SHP77 (cell line): ENCODE measurements around the gene MARCHF3.
"Not testable (repeated sequence)": the region's sequence is repeated elsewhere in the genome, so short reads cannot be mapped to it uniquely, and the experiment has no call there.

Experiments
- DNase-seq, 2 experiments: peaks; one replicate each; lab custom pipeline; 2025; lab: John Stamatoyannopoulos, UW

MARCHF3 gene

DNA sequence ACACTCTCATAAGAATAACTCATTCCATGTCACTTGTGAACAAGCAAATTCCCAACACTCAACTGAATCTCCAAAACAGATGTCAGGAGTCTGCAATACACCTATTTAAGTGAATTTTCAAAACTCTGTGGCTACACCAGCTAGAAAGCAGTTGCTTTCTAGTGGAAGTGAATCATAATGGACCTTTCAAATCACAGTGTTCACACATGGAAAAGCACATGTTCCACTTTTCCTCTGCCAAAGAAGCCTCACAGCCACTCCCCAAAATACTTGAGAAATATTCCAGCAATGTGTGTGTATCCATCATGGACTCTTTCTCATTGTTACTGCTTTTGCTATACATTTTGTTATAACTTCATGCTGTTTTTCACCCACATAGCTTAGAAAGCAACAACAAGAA, 17.4 kb downstream of the MARCHF3 start:
- DNase-seq, result no peak

- no peak for DNase-seq
Observed at GRCh38 chr5:127011961-127012644, 18.3 kb downstream of the MARCHF3 start.

- no peak for DNase-seq
Observed at GRCh38 chr5:127011153-127011552, 19.2 kb downstream of the MARCHF3 start.

- DNase-seq, result no peak
Observed at GRCh38 chr5:127010362-127010761, 20.0 kb downstream of the MARCHF3 start.

GRCh38 chr5:127009784-127010183, 20.6 kb downstream of the MARCHF3 start:
- DNase-seq, result no peak

DNA sequence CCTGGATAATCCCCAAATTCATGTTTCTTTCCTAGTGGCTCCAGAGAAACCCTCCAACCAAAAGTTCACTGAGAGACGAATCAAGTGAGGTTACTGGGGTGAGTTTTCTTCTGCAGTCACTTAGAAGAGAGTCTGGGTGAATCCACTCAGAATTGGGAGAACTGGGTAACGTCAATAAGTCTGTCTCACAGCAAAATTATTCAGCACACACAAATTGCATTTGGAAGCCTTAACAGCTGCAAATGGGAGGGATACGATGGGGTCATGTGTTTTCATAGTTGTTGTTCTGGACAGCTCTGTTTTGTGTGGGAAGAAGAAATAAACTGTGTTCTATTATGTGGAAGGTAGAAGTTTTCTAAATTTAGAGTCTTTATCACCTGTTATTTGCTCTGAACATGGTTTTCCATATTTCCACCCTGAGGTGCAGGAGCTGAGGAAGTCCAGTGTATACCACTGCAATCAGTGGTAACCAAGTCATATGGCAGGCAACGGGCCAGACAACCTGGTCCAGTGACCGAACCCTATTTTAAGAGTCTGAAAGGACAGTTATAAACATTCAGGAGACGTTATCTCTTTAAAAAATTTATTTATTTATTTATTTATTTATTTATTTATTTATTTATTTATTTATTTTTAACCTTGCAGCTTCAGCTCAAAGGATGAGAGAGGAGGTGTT, 21.9 kb downstream of the MARCHF3 start:
- no peak for DNase-seq

DNA sequence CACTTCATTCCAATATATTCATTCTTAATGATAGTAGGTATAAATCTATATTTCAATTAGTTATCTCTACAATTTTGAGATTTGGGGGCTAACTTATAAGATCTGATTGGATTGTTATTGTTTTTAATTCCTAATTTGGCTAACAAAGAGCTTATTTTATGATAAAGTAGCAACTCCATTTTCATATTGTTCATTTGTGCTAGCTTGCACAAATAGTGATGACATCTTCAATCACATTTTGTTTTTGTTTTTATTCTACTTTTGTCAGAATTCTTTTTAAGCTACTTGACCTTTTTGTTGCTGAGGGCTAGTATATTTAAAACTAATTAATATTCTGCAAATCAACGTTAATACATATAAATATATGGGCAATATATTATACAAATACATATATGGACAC, 22.8 kb downstream of the MARCHF3 start:
- no peak for DNase-seq

- no peak for DNase-seq
Observed at GRCh38 chr5:127006744-127007143, 23.6 kb downstream of the MARCHF3 start.

- not testable (repeated sequence) for DNase-seq
Observed at GRCh38 chr5:127005282-127005681, 25.1 kb downstream of the MARCHF3 start.

GRCh38 chr5:127004721-127005120, 25.6 kb downstream of the MARCHF3 start:
- DNase-seq, result no peak

GRCh38 chr5:127003798-127004495, 26.4 kb downstream of the MARCHF3 start:
- peak in 1 of 2 experiments; percentile 46 for DNase-seq

DNA sequence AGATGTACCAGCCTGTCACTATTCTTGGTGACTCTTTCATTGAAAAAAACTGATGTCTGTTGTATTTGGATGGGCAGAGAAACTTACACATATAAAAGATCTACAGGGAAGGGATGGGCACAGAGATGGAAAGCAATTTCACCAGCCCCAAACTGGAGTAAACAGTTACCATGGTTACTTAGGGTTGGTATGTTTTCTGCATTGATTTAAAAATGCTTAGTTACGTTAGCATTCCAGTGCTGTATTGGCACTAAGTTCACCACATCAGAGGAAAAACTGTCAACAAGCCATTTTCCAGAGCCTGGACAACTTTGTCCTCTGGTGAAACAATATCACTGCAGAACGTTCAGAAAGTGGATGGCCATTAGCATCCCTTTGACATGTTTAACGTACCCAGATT, 28.0 kb downstream of the MARCHF3 start:
- no peak for DNase-seq

DNA sequence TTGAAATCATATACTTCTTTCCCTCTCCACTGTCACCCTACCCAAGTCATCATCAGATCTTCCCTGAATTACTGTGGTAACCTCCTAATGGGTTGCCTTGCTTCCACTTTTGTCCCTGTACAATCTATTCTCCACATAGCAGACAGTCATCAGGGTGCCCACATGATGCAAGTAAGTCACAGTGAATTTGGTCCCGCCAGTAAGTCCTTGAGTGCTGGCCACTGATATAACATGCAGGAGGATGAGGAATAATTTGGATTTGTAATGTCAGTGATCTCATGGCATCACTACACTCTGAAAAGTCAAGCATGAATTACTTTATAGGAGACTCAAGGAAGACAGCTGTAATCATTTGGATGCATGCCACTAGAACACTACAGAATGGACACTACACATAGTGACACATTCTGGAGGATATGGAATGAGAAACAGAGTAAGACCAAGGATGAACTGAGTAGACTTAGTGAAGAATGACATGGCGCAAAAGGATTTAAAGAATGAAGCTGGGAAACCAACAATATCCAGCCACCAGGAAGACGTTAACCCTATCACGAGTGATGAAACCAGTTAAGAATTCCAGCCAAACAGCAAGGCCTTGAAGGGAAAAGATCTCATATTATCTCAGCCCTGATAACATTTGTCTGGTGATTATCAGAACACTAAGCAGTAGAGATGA, 28.6 kb downstream of the MARCHF3 start:
- DNase-seq, result no peak

DNA sequence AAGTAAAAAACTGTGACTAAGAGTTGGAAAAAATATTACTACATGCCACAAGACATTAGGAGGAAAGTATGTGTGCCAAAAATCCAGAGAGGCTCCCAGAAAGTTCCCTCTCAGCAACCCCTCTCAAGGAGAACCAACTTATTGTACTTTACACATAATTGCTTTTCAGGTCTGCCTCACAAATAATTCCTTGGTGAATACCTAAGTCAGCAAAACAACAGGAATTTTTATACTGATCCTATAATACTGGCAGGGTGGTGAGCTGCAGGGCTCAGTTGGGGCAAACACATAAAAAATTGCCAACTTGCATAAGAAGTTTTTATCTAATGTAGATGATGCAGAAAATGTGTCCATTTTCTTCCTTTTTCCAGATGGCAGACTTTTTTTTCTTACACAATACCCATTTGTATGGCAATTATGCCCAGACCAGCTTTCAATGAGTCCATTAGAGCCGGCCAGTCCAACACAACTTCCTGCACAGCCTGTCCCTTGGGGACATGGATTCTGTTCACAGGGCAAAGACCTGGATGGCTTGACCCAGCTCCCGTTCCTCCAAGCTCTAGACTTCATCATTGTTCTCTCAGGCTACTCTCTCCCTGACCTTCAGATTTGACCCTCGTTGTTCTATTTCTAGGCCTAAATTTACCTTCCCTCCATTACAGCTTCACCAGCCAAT, 31.3 kb downstream of the MARCHF3 start:
- DNase-seq, result peak in 1 of 2 experiments; percentile 17

GRCh38 chr5:126998201-126998631, 32.1 kb downstream of the MARCHF3 start:
- peak; percentile 55 to 65 for DNase-seq

GRCh38 chr5:126995689-126996088, 34.7 kb downstream of the MARCHF3 start:
- DNase-seq, result no peak

- no peak for DNase-seq
Observed at GRCh38 chr5:126995039-126995438, 35.3 kb downstream of the MARCHF3 start.

GRCh38 chr5:126994485-126994884, 35.9 kb downstream of the MARCHF3 start:
- no peak for DNase-seq

DNA sequence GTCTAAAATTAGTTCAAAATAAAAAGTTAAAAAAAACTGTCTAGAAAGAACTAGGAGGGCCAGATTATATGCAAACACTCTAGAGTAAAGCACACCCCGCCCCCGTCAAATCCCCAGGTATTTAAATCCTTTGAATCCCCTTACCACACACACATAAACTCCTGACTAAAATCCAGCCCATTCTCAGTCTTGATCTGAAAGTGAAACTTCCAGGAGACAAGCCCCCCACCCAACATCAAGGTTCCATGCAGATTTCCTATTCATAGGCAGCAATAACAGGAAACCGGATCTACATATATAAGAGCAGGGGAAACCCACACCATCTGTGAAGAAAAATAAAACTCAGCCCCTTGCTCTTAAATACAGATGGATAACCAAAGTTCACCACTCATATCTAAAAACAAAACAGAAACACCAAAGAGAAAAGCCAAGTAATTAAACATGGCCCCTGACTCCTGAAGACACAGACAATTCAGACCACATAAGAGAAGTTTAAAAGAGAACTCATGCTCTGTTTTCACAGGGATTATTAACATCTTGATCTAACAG, 42.3 kb downstream of the MARCHF3 start:
- no peak for DNase-seq

DNA sequence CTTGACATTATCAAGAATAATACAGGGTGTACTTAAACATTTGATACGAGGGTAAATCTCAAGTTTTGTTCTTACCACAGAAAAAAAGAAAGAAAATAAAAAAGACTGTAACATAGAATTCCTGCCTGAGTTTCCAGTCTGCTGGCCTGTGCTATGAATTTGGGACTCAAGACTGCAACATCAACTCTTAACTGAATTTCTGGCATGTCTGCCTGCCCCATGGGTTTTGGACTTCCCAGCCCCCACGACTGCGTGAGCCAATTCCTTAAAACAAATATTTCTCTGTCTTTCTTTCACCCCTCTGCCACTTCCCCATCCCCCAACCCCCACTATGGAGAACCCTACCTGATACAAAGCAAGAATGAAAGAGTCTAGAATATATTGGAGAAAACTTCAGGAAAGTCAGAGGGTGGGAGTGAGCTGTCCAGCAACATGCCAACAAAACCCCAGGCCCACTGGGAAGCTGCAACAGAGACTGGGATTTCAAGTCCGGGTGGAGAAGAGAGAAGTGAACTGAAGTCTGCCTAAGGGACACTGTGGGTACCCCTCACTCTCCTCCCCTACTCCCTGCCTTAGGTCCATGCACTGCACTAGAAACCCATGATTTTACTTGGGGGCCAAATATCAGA, 43.0 kb downstream of the MARCHF3 start:
- DNase-seq, result no peak

DNA sequence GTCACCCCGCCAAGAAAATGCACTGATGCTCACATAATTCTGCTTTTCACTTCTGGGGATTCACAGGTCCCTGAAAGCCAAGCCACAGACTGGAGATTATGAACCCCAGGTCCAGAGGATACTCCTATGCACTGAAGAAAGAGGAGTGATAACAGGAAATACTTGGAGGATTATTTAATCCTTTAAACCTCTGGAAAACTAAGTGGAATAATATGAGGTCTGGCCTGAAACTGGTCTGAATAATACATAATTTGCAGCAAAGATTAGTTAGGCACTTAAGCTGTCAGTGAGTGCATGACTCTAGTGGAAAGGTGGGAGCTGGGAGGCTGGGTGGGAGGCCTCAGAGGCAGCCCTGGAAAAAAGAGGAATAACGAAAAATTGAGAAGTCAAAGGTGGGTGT, 45.7 kb downstream of the MARCHF3 start:
- no peak for DNase-seq
